GM19455 (cell line): Measurements from ENCODE around the gene BMP4.

ENCODE experiments used
- ATAC-seq: cut with Tn5 transposase; IDR thresholded peaks from one replicate; pipeline ENCODE4 v1.9.1; 2021; ENCODE audit not compliant: unreplicated experiment

Gene BMP4

GRCh38 chr14:53947094-53947445 is 9.6 kb downstream of the BMP4 start:
- ATAC-seq, result no peak

- ATAC-seq, result no peak
These were observed 10.1 kb downstream of the BMP4 start for GRCh38 chr14:53946404-53947093.

GRCh38 chr14:53946071-53946403 is 10.6 kb downstream of the BMP4 start:
- ATAC-seq, result no peak

- ATAC-seq, result no peak
These were observed 12.9 kb downstream of the BMP4 start for GRCh38 chr14:53943751-53944083.

GRCh38 chr14:53942970-53943750 is 13.5 kb downstream of the BMP4 start:
- no peak for ATAC-seq

DNA sequence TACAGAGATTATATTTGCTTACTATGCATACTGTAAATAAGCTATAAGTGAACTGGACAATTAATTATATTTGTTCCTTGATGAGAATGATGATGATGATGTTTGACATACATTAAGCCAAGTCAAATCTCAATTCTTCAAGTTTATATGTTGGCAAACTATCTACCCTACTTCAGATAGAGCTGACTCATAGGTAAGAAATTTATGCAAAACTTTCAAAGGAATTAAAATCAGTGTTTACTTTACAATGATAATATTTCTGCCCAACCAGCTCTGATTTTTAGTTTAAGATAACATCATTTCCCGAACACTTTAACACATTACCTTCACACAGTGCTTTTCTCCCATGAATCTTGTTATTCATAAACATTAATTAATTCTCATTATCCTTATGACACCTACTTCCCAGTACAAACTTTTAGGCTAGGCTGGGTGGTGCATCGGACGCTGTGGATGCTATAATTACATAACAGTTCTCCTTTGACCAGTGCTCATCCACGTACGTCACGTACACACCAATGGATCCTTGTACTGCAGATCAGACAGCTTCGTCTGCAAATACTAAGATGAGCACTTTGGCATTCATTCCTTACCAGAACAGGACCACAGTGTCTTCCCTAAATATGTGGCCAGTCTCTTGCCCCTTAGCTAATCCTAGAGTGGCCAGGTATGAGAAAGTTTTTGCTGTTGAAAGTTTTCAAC is 18.3 kb downstream of the BMP4 start:
- no peak for ATAC-seq

- ATAC-seq, result no peak
These were observed 21.7 kb downstream of the BMP4 start for GRCh38 chr14:53934778-53935414.

DNA sequence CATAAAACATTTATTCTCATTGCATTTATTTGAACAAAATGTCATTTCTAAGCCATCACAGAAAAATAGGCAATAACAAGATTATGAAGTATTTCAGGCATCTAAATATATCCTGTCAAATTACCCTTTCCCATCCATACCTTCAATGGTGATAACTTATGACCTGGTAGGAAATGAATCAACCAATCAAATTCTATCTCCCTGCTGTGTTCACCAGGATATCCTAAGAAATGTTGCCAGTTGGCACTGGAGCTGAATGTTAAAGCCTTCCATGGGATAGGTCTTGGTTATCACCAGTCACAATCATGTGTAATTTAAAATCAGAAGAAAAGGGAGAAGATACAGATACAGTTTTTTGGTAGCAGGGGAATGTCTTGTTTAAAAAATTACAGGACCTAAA is 23.7 kb downstream of the BMP4 start:
- ATAC-seq, result no peak

- ATAC-seq, result no peak
These were observed 26.5 kb downstream of the BMP4 start for GRCh38 chr14:53929871-53930715.

DNA sequence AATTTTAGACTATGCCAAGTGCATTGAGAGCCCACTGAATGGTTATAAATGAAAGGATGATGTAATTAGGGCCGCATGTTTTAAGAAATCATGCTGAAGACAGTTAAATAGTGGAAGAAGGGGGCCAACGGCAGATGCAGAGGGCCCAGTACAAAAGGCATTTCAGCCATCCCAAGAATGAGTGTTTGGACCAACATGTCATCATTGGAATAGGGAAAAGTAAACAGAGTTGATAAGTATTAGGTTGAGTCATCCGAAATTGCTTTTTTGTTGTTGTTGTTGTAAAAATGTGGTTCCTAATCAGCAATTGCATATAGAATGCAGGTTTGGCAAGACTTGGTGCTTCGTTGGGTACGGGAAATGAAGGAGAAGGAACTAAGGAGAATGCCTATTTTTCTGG is 29.5 kb downstream of the BMP4 start:
- no peak for ATAC-seq

DNA sequence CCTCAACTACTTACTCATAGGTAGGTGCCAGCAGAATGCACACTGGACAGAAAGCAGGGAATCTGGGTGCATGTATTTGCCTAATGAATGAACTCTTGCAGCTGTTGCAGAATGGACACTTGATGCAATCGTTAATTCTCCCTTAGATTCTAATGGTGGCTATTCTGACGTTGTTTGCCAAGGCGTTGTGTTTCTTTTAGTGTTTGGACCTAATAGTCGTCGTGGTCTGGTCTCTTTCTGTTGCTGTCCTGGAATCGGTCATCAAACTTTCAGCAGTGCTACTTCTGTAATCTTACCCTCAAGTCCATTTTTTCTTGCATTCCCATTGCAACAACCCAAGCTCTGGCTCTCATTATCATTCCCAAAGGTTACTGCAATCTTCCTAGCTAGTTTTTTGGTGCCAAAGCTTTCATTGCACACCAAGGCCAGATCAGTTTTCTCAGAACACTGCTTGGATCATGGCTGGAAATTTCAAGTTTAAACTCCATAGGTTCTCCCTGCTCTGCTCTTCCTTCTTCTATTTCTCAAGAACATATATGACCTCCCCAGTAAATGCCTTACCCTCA is 31.3 kb downstream of the BMP4 start:
- ATAC-seq, result no peak

DNA sequence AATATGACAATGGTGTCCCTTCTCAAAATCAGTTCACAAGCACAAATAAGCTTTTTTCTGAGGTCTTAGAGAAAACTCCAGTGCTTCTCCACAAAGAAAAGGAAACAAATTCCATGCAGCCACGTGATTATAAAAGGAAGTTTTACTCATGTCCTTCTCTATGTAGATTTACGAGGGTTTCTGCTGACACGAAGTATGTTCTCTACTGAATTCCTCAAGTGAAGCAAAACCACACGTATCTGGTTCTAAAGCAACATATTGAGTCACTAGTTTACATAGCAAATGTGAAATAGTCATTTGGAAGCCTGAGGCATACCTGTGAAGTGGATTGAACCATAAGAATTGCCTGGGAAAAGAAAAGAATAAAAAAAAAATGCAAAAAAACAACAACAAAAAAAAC is 31.9 kb downstream of the BMP4 start:
- ATAC-seq, result no peak

- no peak for ATAC-seq
These were observed 35.6 kb downstream of the BMP4 start for GRCh38 chr14:53921027-53921426.

- ATAC-seq, result no peak
These were observed 40.4 kb downstream of the BMP4 start for GRCh38 chr14:53916239-53916638.

DNA sequence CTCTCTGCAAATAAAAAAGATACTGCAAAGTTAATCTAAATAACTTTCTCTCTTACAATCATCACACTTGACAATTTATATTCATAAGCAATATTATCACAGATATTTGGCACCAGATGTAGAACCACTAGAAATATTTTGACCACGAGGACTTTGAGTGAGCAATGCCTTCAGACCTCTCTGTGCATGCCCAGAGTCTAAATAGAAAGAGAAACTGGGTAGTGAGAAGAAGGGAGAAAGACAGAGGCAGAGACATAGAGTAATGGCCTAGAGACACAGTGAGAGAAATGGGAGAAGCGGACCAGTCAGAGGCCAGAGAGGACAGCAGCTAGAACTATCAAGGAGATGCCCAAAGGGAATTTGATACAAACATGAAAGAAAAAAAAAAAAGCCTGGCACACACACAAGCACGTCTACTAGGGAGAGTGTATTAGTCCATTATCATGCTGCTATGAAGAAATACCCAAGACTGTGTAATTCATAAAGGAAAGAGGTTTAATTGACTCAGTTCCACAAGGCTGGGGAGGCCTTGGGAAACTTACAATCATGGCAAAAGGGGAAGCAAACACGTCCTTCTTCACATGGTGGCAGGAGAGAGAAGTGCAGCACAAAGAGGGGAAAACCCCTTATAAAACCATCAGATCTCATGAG is 41.1 kb downstream of the BMP4 start:
- no peak for ATAC-seq

- ATAC-seq, result no peak
These were observed 44.6 kb downstream of the BMP4 start for GRCh38 chr14:53912021-53912420.

- no peak for ATAC-seq
These were observed 48.2 kb downstream of the BMP4 start for GRCh38 chr14:53908416-53908815.

DNA sequence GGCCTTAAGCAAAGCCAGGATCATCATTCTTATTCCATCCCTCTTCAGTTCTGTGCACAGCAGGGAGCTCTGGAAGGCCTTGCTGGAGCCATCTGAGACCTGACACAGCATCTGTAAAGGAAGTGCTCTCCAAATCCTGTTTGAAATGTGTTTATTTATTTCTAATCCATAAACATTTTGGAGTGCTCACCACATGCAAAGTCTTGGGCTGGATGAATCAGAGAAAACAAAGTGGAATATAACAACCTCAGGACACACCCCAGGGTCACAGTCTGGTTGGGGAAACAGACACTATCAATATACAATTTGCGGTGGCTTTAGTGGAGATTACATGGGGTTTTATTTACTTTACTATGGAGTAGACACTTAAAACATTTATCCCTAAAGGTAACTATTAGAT is 54.3 kb downstream of the BMP4 start:
- ATAC-seq, result no peak

DNA sequence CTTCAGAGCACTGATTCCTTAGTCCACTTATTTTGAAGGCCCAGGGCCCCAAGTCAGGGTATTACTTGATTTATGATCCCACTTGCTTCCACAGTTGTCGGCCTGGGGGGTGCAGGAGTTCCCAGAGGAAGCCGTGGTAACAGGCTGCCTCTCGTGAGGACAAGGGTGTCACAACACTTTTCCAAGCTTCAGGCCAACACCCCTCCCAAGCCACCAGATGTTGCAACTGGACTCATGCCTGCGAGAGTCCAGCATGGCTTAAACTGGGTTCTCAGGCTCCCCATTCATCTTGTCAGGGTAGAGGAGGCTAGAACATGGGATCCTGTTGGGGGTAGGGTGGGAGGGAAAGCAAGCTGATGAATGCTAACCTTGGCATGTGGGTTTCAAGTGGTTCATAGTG is 56.1 kb downstream of the BMP4 start:
- no peak for ATAC-seq
